GM19452 (cell line): ENCODE measurements around the gene HECTD2.
"Not testable (repeated sequence)": the region's sequence is repeated elsewhere in the genome, so short reads cannot be mapped to it uniquely, and the experiment has no call there.

Source experiments
- ATAC-seq: cut with Tn5 transposase; IDR thresholded peaks from one replicate; pipeline ENCODE4 v1.9.1; 2021; ENCODE audit not compliant: unreplicated experiment

HECTD2 gene, protein sequence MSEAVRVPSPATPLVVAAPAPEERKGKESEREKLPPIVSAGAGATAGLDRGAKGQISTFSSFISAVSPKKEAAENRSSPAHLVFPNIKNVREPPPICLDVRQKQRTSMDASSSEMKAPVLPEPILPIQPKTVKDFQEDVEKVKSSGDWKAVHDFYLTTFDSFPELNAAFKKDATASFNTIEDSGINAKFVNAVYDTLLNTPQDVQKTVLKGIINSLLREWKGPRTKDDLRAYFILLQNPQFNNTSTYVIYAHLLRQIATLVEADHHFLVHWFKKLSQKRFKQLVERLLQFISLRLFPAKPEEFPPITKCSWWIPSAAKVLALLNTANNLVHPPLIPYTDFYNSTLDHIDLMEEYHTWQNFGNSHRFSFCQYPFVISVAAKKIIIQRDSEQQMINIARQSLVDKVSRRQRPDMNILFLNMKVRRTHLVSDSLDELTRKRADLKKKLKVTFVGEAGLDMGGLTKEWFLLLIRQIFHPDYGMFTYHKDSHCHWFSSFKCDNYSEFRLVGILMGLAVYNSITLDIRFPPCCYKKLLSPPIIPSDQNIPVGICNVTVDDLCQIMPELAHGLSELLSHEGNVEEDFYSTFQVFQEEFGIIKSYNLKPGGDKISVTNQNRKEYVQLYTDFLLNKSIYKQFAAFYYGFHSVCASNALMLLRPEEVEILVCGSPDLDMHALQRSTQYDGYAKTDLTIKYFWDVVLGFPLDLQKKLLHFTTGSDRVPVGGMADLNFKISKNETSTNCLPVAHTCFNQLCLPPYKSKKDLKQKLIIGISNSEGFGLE

DNA sequence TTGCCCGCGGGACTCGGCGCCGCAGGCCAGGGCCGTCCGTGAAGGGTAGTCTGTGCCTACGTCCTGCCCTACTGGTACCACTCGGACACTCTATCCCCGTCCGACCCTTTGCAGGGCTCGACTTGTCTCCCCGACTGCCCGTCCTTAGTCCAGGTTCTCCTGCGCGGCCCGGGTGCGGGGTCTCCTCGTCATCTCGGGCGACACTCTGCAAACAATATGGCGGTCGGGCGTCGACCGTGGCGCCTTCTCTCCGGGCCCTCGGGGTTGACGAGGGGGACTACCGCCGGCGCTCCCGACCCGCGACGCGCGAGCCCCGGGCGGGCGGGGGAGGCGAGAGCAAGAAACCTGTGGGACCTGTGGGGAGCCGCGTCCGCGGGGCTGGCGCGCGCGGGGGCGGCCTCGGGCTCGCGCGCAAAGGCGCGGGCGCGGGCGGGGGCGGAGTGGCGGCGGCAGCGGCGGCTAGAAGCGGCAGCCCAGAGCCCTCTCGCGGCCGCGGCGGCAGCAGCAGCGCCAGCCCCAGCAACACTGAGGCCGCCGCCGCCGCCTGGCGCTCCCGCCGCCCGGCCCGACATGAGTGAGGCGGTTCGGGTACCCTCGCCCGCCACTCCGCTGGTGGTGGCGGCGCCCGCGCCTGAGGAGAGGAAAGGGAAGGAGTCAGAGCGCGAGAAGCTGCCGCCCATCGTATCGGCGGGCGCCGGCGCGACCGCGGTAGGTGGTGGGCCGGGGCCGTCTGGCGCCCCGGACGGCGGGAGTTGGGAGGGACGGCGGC lies at the start of gene HECTD2:
TSS of gene HECTD2 (plus strand) at position 476 of the 769 bp plus-strand sequence. CDS start at position 571, 95 bp downstream.
- peak; percentile 90 for ATAC-seq

DNA sequence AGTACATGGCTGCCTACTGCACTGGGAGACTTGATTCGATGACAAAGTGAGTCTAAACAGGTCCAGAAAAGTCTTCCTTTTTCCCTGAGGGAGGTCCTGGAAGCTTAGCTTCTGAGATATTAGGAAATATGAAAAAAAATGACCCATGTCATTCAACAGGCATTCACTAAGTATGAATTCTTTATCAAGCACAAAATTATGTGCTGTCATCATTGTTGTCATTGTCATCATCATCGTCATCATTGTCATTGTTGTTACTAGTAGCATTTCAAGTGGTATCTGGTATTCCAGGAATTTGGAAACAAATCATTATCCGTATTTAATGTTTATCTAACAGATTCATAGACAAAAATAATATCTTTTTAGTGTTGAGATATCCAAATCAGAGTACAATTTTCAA lies 49.7 kb upstream of the HECTD2 start:
- no peak for ATAC-seq

DNA sequence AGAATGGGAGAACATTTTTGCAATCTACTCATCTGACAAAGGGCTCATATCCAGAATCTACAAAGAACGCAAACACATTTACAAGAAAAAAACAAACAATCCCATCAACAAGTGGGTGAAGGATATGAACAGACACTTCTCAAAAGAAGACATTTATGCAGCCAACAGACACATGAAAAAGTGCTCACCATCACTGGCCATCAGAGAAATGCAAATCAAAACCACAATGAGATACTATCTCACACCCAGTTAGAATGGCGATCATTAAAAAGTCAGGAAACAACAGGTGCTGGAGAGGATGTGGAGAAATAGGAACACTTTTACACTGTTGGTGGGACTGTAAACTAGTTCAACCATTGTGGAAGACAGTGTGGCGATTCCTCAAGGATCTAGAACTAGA lies 44.6 kb upstream of the HECTD2 start:
- ATAC-seq: not testable (repeated sequence)

GRCh38 chr10:91366704-91367103 lies 43.4 kb upstream of the HECTD2 start:
- no peak for ATAC-seq

DNA sequence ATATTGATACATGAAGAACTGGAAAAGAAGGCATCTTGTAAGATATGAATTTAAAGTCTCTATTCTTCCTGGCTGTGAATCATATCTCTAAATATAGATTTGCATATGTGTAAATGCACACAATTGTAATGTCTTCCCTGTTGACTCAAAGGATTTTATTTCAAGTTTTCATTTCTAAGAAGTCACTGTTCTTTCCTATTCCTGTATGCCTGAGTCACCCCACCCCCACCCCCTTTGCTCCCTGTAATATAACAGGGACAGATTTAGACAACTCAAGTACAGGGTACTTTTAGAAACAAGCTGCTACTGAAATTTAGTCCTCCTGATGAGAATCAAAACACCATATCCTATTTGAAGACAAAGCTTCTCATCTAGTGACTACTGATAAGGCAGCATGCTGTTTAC lies 43.0 kb upstream of the HECTD2 start:
- no peak for ATAC-seq

GRCh38 chr10:91367558-91367957 lies 42.6 kb upstream of the HECTD2 start:
- no peak for ATAC-seq

DNA sequence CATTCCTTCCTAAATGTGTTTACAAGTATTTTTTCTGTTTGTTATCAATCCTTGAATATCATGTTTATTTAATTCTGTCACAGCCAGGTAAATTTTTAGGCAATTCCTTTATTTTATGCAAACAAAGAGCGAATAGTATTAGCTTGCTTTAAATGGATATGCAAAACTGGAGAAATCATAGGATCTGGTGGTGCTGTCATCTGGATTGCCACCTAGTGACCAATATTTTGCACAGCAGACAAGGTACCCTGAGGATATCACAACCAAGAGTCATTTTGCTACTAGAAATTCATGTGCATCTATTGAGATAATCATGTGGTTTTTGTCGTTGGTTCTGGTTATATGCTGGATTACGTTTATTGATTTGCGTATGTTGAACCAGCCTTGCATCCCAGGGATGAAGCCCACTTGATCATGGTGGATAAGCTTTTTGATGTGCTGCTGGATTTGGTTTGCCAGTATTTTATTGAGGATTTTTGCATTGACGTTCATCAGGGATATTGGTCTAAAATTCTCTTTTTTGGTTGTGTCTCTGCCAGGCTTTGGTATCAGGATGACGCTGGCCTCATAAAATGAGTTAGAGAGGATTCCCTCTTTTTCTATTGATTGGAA lies 40.1 kb upstream of the HECTD2 start:
- not testable (repeated sequence) for ATAC-seq

DNA sequence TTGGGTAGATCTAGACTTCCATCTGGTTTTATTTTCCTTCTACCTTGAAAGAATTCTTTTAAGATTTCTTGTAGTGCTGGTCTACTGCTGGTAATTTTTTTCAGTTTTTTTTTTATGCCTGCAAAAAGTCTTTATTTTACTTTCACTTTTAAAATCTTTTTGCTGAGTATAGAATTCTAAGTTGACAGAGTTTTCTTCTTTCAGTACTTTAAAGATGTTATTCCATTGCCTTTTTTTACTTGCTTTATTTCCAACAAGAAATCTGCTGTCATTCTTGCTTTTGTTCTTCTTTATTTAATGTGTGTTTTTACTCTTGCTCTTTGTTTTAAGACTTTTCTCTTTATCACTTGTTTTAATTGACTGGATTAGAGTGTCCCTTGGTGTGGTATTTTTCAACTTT lies 36.1 kb upstream of the HECTD2 start:
- ATAC-seq: no peak

DNA sequence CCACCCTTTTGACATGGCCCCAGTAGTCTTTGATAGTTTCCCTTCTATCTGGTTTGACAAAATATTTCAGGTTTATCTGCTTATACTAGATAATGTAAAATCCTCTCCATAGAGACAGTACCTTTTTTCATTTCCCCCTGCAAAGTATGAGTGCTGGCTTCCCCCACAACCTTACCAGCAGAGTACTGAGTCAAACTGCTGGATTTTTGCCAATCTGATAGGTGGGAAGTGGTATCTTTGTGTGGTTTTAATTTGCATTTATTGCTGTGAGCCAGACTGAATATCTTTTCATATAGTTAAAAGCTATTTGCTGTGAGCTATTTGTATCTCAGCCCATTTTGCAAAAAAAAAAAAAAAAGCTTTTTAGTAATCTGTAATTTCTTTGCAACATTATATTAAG lies 32.1 kb upstream of the HECTD2 start:
- no peak for ATAC-seq

GRCh38 chr10:91380873-91381256 lies 29.3 kb upstream of the HECTD2 start:
- no peak for ATAC-seq

- ATAC-seq: no peak
Observed at GRCh38 chr10:91381257-91381891, 28.8 kb upstream of the HECTD2 start.

DNA sequence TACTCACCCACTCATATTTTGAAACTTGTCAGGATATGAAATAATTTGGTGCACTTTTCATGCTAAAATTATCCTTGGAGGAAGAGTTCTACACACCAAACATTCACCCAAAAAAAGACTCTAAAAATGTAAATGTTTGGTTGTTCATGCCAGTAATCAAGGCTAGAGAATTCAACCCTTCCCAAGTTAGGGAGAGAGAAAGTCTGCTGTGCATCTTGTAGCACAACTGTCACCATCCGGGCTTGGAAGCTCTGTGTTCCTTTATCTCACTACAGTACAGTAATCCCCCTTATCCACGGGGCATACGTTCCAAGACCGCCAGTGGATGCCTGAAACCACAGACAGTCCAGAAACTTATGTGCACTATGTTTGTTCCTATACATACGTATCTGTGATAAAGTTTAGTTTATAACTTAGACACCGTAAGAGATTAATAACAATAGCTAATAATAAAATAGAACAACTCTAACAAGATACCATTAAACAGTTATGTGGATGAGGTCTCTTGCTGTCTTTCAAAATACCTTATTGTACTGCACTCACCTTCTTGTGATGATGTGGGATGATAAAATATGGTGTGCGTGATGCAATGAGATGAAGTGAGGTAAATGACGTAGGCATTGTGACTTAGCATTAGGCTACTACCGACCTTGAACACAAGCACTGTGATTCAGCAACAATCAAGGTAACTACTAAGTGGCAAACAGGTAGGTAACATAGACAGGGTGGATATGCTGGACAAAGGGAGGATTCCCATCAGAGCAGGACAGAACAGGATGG lies 24.6 kb upstream of the HECTD2 start:
- no peak for ATAC-seq

GRCh38 chr10:91389636-91390512 lies 20.3 kb upstream of the HECTD2 start:
- peak; percentile 95 for ATAC-seq

DNA sequence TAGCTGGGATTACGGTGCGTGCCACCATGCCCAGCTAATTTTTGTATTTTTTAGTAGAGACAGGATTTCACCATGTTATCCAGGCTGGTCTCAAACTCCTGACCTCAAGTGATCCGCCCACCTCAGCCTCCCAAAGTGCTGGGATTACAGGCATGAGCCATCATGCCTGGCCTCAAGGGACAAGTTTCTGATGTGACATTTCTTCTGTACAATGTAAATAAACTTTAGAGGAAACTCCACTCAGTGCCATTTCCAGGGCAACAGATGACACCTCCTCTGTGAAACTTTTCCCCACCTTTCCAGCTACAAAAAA lies 19.7 kb upstream of the HECTD2 start:
- not testable (repeated sequence) for ATAC-seq

DNA sequence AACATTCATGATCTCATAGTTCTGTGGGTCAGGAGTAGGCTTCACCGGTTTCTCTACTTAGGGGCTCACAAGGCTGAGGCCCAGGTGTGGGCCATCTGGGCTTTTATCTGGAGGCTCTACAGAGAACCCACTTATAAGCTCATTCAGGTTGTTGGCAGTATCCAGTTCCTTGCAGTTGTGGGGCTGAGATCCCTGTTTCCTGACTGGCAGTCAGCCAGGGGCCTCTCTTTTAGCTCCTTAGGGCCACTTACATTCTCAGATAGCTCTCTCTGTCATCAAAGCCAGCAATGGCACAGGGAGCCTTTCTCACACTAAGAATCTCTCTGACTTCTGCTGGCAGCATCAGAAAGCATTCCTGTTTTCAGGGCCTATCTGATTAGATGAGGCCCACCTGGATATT lies 18.2 kb upstream of the HECTD2 start:
- no peak for ATAC-seq

DNA sequence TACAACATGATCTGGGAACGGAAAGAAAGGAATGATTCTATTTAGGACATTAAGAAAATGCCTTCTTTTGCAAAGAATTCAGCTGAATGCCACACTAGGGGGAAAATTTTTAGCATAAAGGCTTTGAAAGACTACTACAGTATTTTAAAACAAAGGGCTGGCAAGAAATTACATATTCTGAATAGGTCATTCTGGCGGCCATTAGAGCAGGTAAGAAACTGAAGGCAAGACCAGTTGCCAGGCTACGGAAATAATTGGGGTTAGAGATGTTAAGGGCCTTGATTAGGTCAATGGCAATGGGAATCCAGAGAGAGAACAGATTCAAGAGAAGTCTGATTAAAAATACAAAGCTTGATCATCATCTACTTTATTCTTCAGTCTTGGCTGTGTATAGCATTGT lies 3.8 kb upstream of the HECTD2 start:
- no peak for ATAC-seq

- ATAC-seq: peak; percentile 35
Observed at GRCh38 chr10:91409069-91409868, 875 bp upstream of the HECTD2 start.
